IPS DF 4.7 (cell line): ENCODE measurements around the gene GTF3C1.

Experiments
- DNase-seq: peaks from one replicate; pipeline ENCODE4 v3.0.0-alpha.2; 2013; ENCODE audit warnings: low spot score; ENCODE audit errors: extremely low read depth

The GTF3C1 gene

DNA sequence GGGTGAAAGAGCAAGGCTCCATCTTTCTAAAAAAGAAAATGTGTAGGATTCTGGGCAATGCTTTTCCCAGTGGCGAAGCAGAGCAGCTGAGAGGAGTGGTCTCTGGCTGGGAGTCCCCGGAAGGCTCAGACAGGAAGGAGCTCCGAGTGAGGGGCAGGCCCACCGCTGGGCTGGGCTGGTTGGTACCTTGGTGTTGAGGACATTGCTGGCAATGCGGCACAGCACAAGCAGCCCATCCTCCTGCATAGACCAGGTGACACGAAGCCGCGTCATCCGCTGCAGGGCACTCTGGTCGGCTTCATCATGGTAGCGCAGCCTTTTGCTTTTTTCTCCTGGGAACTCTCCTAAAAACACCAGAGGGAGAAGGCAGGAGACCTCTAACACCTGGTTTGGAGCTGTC is 63.9 kb downstream of the GTF3C1 start:
- no peak for DNase-seq

DNA sequence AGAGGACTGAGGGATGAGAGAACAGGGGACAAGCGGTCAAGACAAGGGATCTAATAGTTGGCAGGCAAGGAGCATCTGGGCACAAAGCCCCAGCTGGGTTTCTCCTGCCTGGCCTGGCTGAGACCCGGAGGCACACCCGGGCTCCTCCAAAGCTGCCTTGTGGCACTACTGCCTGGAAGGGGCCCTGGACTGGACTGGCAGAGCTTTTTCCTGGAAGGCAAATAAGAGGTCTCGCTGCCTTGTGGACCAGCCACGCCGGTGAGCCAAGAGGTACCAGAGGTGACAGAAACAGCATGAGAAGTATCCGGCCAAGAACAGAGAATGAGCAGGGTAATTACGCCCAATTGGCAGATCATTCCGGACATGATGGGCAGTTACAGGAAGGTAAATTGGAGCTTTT is 64.6 kb downstream of the GTF3C1 start:
- DNase-seq = no peak

DNA sequence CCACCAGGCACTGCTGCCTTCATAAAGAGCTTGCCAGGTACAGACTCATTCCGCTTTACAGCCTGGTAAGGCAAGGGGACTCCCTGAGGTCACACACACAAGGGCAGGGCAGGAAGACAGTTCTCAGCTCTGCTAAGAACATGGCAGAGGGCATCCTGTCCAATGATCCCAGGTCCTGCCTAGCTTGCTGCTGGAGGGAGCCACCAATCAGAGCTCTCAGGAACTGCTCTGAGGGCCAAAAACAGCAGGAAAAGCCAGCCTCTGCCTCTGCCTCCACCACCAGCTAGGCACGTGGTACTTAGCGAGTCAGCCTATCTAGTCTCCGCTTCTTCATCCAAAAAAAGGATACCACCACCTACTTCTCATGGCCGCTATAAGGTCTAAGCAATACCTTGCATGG is 66.1 kb downstream of the GTF3C1 start:
- no peak for DNase-seq

DNA sequence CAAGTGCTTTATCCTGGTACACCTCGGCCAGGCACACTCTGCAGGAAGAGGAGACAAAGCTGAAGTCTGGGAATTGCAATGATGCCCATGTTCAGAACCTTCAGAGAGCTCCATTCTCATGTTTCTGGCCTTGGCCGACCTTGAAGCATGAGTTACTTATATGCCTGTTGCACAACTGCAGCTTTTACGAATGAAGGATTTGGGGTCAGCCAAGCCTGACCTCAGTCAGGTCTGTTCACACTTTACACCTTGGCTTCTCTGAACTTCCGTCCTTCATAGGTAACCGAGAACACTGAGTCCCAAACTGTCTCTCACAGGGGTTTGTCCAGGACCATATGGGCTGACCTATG is 66.7 kb downstream of the GTF3C1 start:
- DNase-seq = no peak

DNA sequence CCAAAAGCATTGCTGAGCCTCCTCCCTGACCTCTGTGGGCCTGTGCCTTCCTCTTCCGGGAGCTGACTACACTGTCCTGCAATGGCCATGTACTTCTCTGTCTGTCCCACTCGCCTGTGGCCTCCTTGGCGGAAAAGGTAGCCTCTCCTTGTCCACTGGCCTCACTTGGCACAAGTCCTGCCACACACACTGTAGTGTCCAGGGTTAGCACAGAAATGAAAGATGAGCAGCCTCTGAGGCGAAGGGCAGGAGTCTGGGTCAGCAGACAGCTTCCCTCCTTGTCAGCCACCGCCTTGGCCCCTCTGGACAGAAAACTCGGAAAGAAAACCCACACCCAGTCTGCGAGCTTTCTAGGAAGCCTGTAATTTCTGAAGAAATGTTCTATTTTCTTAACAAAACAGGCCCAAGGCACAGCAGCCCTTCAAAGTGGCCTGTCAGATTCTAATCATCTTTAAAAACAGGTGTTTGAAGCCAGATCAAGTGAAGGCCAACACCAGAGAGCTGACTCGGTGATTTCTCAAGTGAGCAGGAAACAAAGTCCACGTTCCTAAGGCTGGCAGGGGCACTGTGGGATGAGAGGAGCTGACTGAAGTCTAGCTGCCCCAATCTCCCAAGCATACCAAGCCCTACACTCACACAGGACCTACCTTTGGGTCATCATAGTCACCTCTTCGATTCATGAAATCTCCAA is 67.2 kb downstream of the GTF3C1 start:
- no peak for DNase-seq

DNA sequence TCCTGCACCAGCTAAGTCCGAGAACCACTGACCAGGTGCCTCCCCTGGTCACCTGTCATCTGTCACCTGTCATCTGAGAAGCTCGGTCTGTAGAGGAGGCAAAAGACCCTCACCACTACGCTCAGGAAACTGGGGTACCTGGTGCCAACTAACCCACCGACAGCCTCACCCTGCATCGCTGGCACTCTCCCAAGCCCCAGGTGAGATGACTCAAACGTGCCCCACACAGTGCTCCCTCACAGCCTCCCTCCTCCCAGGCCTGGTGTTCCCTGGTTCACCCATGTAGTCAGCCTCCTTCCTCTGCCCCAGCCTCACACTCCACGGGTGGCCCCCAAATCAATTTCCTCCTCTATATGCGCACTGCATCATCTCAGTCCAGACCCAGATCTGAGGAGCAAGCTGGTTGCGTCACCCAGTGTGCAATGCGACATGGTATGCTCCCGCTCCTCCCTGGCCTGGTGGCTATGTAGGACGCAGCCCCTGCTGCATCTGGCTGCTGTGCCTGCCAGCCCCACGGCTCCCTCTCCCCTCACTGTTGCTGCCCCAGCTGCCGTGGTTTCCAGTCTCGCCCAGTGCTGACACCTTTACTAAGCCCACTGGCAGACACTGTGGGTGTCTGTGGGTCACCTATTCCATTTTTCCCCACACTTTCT is 68.3 kb downstream of the GTF3C1 start:
- no peak for DNase-seq

DNA sequence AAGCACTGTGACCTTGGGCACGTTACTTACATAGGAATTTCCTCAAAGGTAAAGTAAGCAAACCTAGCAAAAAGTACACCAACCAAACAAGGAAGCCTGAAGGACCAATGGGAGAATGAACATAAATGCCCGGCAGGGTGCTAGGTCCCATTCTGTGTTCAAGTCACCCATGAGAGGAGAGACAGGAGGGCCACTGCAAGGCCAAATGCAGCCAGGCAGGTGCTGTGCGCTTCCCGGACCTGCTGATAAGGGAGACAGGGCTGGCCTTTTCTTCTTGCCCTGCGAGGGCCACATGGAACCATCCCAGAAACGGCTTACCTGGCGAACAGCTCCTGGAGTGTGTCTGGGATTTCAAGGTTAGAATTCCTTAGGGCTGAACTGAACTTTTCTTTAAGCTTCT is 69.0 kb downstream of the GTF3C1 start:
- DNase-seq = no peak

DNA sequence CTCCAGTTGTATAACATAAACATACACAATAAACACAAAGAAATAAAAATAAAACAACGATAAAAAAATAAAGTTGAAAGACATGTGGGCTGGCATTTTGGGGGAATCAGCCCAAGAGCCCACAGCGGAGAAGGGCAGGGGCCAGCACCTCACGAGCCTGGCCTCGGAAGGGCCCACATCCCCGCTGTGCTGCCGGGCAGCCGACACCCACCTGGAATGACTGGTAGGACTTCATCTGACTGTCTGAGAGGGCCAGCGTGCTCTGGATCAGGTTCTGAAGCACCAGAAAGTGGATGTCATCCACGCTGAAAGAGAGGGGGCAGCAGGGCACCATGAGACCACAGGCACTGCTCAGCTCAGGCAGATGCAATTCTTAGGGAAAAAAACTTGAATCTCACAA is 73.5 kb downstream of the GTF3C1 start:
- DNase-seq = no peak

DNA sequence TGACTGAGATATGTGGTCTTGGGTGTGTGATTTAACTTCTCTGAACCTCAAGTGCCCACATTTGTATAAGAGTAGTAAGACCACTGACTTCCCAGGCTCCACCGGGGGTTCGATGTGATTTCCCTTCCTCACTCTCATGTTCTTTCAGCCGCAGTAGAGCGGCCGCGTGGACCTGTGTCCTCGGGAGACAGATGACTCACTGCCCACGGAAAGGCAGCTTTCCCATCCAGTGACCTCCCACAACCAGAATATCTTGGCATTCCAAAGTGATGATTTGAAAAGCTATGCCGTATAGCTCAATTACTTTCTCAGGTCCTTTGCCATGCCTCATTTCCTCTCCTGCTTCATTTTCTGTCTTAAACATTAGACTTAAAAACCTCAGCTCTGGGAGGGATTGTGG is 74.2 kb downstream of the GTF3C1 start:
- no peak for DNase-seq

DNA sequence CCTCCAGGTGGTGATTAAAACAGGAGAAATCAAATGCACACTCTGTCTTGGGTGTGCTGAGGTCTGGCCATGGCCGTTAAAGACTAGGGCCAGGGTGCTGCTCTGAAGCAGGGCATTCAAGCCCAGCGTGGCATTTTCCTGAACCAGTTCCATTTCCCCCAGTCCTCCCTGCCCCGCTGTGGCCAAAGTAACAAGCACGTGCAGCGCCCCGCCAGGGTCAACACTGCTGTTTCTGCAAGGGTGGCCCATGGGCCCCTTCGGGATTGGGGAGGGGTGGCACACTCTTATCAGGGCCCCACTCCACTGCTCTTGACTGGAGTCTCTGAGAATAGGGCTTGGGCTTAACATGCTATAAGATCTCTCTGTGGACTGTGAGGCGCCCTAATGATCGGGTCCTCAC is 74.8 kb downstream of the GTF3C1 start:
- DNase-seq = no peak

DNA sequence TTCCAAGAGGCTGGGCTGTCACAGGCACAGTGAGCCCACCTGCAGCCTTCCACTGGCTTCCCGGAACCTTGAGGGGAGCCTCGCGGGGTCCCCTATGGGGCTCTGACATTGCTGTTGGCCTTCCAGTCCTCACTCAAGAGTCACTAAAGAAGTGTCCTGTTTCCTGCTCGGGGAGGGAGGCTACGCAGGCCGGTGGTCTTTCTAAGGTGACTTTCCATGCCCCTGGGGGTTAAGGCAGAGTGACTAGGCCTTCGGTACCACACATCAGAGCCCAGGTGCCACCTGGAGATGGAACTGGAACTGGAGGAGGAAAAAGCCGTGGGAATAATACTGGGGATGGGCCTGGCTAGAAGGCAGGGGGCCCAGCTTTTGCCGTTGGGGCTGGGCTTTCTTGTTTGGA is 75.7 kb downstream of the GTF3C1 start:
- DNase-seq = no peak

DNA sequence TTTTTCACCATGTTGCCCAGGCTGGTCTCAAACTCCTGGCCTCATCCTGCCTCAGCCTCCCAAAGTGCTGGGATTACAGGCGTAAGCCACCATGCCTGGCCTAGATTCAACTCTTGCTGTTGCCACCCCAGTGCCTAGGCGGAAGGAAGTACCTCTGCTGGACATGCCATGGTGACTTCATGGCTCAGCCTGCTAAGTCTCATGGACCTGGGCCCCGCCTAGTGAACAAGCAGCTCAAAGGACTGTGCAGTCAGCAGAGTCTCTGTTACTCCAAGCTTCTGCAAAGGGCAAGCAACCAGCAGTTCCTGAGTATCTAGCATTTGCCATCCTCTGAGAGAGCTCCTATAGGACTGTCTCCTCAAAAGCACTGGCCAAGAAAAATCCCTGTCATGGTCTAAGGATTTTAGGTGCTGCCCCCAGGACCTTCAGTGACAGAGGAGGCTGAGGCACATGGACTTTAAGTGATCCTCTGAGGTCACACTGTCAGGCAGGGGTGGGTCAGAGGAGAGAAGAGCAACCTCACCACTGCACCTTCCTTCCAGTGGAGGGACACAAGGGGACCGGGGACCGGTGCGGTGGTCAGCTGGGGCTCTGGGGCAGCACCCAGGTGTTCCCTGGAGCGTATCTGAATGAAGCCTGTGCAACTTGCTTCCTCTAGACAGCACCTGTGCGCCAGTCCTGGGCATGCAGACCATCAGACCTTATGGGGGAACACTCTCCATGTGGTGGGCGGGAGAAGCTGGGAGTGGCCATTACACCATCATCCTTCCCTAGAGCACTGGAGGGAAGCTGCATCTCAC is 76.4 kb downstream of the GTF3C1 start:
- DNase-seq = no peak

DNA sequence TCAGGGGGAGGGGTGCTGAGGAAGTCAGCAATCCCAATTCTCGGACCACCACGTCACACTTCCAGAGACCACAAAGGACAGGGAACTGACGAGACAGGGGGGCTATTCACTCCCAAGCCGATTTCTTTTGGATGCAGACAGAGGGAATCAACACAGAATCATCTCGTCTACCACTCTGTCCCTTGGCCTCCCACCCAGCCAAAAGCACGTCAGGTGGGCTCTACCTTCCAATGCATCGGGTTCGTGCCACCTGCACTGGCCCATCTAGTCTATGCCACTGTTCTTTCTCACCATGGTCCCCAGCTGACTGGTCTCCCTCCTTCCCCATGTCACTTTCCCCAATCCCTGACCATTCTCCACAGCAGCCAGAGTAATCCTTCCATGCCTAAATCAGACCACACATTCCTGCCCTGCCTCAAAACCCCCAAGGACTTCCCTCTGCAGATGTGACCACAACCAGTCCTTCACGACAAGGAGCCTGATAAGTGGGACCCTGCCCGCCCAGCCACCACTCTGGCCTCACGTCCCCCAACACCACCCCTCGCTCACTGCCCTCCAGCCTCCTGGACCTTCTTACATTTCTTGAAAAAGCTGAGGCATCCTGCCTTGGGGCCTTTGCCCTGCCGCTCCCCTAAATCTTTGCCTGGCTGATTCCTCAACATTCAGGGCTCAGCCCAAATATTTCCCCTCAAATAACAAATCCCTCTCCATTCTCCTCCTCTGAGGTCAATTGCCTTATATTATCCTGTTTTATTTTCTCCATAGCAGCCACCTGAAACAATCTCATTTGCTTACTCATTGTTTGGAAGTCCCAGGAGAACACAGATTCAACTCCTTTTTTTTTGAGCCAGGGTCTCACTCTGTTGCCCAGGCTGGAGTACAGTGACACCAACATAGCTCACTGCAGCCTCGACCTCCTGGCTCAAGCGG is 77.4 kb downstream of the GTF3C1 start:
- DNase-seq = no peak

DNA sequence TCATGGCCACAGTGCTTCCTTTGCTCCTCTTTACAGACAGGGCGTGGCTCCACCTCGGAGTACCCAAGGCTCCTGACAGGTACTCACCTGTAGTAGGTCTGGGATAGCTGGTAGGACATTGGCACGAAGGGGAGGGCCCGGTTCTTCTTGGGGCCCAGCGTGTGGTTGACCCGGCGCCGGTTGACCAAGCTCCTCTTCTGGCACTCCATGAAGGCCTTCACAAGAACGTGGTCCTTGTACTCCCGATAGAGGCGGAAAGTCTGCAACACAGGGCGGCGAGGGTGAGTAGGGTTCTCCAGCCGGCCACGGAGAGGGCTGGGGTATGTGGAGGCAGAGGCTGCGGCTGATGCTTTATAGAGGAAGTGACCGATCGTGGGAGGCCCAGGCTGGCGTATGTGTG is 78.1 kb downstream of the GTF3C1 start:
- no peak for DNase-seq

DNA sequence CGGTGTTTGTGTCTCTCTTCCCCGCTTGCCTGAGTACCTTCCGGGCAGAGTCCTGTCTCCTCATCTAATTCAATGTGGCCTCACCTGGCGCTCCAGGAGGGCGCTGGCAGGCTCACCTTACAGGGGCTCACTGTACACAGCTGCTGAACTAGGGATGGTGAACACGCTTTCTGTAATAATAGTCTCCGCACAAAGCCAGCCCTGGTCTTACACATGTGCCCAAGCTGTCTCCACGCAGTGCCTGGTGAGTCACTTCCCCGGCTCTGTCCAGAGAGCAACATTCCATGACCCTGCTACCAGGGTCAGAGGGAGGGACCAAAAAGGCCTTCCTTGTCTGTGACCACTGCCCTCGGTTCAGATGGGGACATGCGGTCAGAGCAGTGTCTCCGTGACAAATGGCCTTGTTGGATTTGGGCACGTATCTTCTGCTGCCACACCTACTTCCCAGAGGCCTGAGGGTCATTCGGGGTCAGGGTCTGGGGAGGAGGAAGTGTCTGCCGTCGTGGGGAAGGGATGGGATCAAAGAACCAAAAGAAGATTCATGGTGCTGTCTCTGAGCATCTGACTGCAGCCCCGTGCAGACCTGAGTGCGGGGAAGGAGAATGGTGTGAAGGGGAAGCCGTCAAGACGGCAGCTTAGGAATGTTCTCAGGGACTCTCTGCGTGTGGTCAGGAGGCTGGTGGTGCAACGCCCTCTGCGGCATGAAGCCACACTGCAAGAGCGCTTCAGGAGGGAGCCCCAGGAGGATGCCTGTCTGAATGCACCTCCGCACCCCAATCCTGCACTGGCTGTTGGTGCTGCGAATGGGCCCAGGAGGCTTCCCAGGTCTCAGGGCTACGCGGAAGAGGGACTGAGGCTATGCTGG is 78.9 kb downstream of the GTF3C1 start:
- DNase-seq = no peak

DNA sequence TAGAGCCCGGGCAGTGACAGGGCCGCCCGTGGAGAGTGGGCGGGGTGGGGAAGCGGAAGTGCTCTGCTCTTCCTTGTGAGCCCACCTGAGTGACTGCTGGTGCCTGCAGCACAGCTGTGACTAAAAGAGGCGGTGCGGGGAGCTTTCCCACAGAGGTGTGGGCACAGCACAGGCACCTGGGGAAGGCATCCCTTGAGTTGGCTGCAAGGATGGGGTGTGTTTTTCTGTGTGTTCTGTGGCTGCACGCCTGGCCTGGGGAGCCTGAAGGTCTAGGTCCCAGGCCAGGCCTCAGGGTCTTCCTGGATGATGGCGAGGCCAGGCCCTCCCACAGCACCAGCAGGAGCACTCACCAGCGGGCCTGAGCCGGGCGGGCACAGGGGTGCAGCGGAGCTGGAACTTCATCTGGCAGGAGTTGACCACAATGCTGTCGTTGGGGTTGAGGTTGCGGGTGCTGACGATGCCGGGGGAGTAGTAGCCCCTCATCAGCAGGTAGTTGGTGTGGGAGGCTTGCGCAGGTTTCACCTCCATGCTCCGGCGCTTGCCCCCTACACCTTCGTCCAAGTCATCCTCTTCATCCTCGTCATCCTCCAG is 80.7 kb downstream of the GTF3C1 start:
- no peak for DNase-seq

DNA sequence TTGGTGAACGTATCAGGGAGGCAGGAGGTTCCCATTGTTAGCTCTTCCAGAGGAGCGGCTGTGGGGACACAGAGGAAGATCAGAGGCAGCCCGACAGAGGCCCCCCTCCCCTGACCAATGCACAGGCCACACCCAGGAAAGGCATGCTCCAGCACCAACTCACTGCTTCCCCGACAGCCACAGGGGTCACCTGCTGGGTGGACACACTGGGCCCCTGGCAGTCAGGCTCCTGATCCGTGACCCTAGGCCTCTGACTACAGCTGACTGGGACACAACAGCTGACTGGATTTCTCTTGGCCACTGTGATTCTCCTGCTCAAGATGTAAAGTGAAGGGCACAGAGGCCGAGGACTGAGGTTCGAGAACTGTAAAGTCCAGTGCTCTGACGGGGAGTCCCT is 84.2 kb downstream of the GTF3C1 start:
- no peak for DNase-seq

DNA sequence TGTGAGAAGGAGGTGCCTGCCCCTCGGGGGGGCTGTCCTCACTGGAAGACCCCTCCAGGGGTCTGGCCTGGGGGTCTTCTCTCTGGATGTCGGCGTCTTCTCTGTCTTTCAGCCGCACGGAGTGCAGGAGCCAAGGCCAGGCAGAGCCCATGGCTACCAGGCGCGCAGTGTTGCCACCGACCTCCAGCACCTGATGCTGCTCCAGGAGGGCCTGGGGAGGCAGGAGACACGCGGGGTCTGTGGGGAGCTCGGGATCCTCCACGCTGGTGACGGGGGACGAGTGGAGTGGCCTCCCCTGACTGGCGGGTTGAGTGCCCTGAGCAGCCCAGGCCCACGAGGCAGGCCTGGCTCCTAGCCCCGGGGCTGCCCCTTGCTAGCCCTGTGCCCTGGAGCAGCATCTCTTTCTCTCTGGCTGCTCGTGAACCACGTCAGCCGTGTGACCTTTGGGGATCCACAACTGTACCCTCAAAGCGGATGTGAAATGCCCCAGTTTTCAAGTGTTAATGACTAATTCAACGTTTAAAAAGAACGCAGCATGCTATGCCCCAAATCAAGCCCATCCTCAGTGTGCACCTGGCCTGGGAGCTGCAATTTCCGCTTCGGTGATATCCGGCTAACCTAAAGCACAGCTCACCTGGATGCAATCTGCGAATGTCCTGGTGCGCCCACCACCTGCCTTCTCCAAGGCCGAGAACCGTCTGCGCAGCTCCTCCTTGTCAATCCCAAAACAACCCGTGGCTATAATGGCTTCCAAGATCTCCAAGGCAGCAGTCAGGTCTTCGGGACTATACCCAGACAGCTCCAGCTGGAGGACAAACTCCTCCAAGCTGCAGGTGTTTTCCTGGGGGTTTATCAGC is 84.9 kb downstream of the GTF3C1 start:
- no peak for DNase-seq
